ENCODE data around the gene SPATA31C2. TPM values are rescaled to one million over a fixed set of nuclear protein-coding genes. Genes with fewer than 3 reads are reported as not detected.
"Not testable (repeated sequence)": the region's sequence is repeated elsewhere in the genome, so short reads cannot be mapped to it uniquely, and the experiment has no call there.

The SPATA31C2 gene
- polyA plus RNA-seq, 1 donor (not counting 4 experiments of a cell fraction or from before 2014, with no cell fraction given): not detected

DNA sequence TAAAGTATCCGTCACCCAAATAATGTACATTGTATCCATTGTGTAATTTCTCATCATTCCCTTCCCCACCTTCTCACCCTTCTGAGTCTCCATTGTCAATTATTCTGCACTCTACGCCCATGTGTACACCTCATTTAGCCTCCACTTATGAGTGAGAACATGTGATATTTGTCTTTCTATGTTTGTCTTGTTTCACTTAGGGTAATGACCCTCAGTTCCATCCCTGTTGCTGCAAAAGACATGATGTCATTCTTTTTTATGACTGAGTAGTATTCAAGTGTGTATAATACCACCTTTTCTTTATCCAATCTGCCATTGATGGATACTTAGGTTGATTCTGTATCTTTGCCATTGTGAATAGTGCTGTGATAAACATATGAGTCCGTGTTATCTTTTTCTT lies 4.9 kb upstream of the SPATA31C2 start:
- Histone ChIP-seq H2AFZ (ENCODE audit: control insufficient read depth, low read length) (no peak overlapping the region), H3K27me3 (ENCODE audit: control insufficient read depth, extremely low read depth, insufficient read depth, low read length) (peaks cover 2% of the 10 kb centered on the region)
- no peak for FAIRE-seq

DNA sequence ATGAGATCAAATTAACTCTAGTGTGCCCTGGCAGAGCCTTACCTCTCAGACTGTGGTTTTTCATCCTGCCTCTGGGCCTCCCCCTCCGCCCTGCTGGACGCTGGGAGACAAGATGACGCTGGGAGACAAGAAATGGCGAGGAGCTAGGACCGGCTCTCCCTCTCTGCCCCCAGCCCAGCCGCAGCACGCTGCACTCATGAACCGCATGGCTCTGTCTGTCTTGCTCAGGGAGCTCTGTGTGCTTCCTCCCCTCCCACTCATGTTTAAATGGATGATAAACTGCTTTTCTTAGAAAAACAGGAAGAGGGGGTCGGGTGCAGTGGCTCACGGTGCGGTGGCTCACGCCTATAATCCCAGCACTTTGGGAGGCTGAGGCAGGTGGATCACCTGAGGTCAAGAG lies 4.7 kb downstream of the SPATA31C2 start:
- H3K9me1 ChIP-seq (ENCODE audit: control insufficient read depth, extremely low read depth, insufficient read depth, low read length); H3K27ac ChIP-seq (ENCODE audit: control insufficient read depth, insufficient read depth, low read length); FAIRE-seq; H3K36me3 ChIP-seq (ENCODE audit: control insufficient read depth in 2 of 2, extremely low read depth in 1 of 2, insufficient read depth in 2 of 2, low read length in 2 of 2); H3K4me1 ChIP-seq (ENCODE audit: control insufficient read depth, extremely low read depth, insufficient read depth, low read length); H3K79me2 ChIP-seq (ENCODE audit: control insufficient read depth, insufficient read depth, low read length); H3K27me3 ChIP-seq (ENCODE audit: control insufficient read depth, extremely low read depth, insufficient read depth, low read length); H4K20me1 ChIP-seq (ENCODE audit: control insufficient read depth, extremely low read depth, insufficient read depth, low read length); H2AFZ ChIP-seq (ENCODE audit: control insufficient read depth, low read length); dilution Hi-C loops (cut with MboI; ENCODE audit: extremely low pct_ligation_motif_present, low sequenced_read_pairs); H3K4me2 ChIP-seq (ENCODE audit: control insufficient read depth, extremely low read depth, insufficient read depth, low read depth, low read length); H3K9ac ChIP-seq (ENCODE audit: control insufficient read depth, extremely low read depth, insufficient read depth, low read length); H3K9me3 ChIP-seq (ENCODE audit: control insufficient read depth, low read depth, low read length); H3K4me3 ChIP-seq (ENCODE audit: control insufficient read depth in 2 of 3, extremely low read depth in 1 of 3, insufficient read depth in 2 of 3, low read depth in 1 of 3, low read length in 3 of 3); DNase-seq (ENCODE audit: low read depth, low spot score): not testable (repeated sequence)

More for the DNA sequence above, 4.9 kb upstream of the SPATA31C2 start:
- Histone ChIP-seq H3K36me3 (ENCODE audit: control insufficient read depth in 2 of 2, extremely low read depth in 1 of 2, insufficient read depth in 2 of 2, low read length in 2 of 2) (no peaks in the 10 kb centered on the region), H3K9ac (ENCODE audit: control insufficient read depth, extremely low read depth, insufficient read depth, low read length) (no peak overlapping the region), H3K4me1 (ENCODE audit: control insufficient read depth, extremely low read depth, insufficient read depth, low read length) (no peaks in the 10 kb centered on the region), H4K20me1 (ENCODE audit: control insufficient read depth, extremely low read depth, insufficient read depth, low read length) (no peaks in the 10 kb centered on the region), H3K4me2 (ENCODE audit: control insufficient read depth, extremely low read depth, insufficient read depth, low read depth, low read length) (no peak overlapping the region), H3K9me3 (ENCODE audit: control insufficient read depth, low read depth, low read length) (no peaks in the 10 kb centered on the region), H3K4me3 (ENCODE audit: control insufficient read depth in 2 of 3, extremely low read depth in 1 of 3, insufficient read depth in 2 of 3, low read depth in 1 of 3, low read length in 3 of 3) (no peak overlapping the region), H3K9me1 (ENCODE audit: control insufficient read depth, extremely low read depth, insufficient read depth, low read length) (no peaks in the 10 kb centered on the region), H3K27ac (ENCODE audit: control insufficient read depth, insufficient read depth, low read length) (no peak overlapping the region), H3K79me2 (ENCODE audit: control insufficient read depth, insufficient read depth, low read length) (no peaks in the 10 kb centered on the region)
- TF ChIP-seq, protein P1, sequence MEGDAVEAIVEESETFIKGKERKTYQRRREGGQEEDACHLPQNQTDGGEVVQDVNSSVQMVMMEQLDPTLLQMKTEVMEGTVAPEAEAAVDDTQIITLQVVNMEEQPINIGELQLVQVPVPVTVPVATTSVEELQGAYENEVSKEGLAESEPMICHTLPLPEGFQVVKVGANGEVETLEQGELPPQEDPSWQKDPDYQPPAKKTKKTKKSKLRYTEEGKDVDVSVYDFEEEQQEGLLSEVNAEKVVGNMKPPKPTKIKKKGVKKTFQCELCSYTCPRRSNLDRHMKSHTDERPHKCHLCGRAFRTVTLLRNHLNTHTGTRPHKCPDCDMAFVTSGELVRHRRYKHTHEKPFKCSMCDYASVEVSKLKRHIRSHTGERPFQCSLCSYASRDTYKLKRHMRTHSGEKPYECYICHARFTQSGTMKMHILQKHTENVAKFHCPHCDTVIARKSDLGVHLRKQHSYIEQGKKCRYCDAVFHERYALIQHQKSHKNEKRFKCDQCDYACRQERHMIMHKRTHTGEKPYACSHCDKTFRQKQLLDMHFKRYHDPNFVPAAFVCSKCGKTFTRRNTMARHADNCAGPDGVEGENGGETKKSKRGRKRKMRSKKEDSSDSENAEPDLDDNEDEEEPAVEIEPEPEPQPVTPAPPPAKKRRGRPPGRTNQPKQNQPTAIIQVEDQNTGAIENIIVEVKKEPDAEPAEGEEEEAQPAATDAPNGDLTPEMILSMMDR (optimal IDR thresholded peaks at IDR 0.05 in 1 of 3, IDR thresholded peaks at IDR 0.05 in 1 of 3, conservative IDR thresholded peaks at IDR 0.05 in 1 of 3; ENCODE audit: extremely low read depth in 1 of 3, insufficient read depth in 2 of 3, low read length in 3 of 3): no peak
- TF ChIP-seq EZH2 (IDR thresholded peaks at IDR 0.05; ENCODE audit: low read length): no peak
- dilution Hi-C loops (cut with MboI; ENCODE audit: extremely low pct_ligation_motif_present, low sequenced_read_pairs): no loop called here
- DNase-seq (ENCODE audit: low read depth, low spot score): no peak

DNA sequence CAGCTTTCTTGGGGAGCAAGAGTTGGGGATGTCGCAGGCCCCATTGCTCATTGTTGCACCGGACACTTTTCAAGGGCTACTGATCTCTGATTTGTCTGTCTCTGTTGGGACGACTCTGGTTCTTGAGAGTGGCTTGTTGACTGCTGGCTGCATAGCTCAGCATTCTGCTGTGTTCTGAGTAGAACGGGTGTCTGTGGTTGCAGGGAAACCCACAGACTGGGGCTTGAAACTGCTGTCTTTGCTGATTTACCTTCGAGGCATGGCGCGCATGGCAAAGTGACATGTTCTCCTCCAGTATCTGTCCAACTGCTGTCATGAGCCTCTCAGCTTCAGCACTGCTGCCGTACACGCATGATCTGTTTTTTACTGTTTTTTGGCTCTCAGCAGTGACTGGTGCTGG lies 8.7 kb downstream of the SPATA31C2 start:
- H3K9me1 ChIP-seq (ENCODE audit: control insufficient read depth, extremely low read depth, insufficient read depth, low read length); H3K9ac ChIP-seq (ENCODE audit: control insufficient read depth, extremely low read depth, insufficient read depth, low read length); H3K9me3 ChIP-seq (ENCODE audit: control insufficient read depth, low read depth, low read length); DNase-seq (ENCODE audit: low read depth, low spot score); H2AFZ ChIP-seq (ENCODE audit: control insufficient read depth, low read length); H4K20me1 ChIP-seq (ENCODE audit: control insufficient read depth, extremely low read depth, insufficient read depth, low read length); H3K27me3 ChIP-seq (ENCODE audit: control insufficient read depth, extremely low read depth, insufficient read depth, low read length); FAIRE-seq; H3K27ac ChIP-seq (ENCODE audit: control insufficient read depth, insufficient read depth, low read length); H3K36me3 ChIP-seq (ENCODE audit: control insufficient read depth in 2 of 2, extremely low read depth in 1 of 2, insufficient read depth in 2 of 2, low read length in 2 of 2); H3K4me2 ChIP-seq (ENCODE audit: control insufficient read depth, extremely low read depth, insufficient read depth, low read depth, low read length); H3K4me3 ChIP-seq (ENCODE audit: control insufficient read depth in 2 of 3, extremely low read depth in 1 of 3, insufficient read depth in 2 of 3, low read depth in 1 of 3, low read length in 3 of 3); H3K79me2 ChIP-seq (ENCODE audit: control insufficient read depth, insufficient read depth, low read length); H3K4me1 ChIP-seq (ENCODE audit: control insufficient read depth, extremely low read depth, insufficient read depth, low read length); dilution Hi-C loops (cut with MboI; ENCODE audit: extremely low pct_ligation_motif_present, low sequenced_read_pairs): not testable (repeated sequence)

DNA sequence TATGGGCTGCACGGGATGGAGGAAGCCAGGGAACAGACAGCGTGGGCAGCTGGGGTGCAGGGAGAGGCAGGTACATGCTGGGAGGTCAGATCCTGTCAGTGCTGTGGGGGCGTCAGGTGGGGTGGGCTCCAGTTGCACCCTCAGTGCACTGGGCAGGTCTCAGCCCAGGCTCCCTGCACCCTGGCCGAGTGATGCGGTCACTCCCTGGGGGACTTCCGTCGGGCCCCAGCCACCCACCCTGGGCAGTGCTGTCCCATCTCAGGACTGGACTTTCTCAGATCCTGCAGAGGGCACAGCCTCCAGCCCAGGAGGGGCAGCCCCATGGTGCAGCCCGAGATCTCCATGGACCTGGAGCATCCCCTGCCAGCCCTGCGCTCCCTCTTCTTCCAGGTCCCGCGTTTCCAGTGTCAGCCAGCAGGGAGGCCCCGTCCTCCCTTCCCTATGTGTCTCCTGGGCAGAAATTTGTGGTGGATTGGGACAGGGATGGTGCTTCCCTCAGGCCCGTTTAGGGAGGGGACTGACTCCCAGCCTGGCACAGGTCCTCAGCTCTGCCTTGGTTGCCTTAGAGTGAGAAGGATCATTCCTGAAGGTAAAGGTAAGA lies 10.5 kb downstream of the SPATA31C2 start:
- H4K20me1 ChIP-seq (ENCODE audit: control insufficient read depth, extremely low read depth, insufficient read depth, low read length); H2AFZ ChIP-seq (ENCODE audit: control insufficient read depth, low read length); H3K9me1 ChIP-seq (ENCODE audit: control insufficient read depth, extremely low read depth, insufficient read depth, low read length); H3K4me1 ChIP-seq (ENCODE audit: control insufficient read depth, extremely low read depth, insufficient read depth, low read length); FAIRE-seq; H3K4me3 ChIP-seq (ENCODE audit: control insufficient read depth in 2 of 3, extremely low read depth in 1 of 3, insufficient read depth in 2 of 3, low read depth in 1 of 3, low read length in 3 of 3); H3K79me2 ChIP-seq (ENCODE audit: control insufficient read depth, insufficient read depth, low read length); DNase-seq (ENCODE audit: low read depth, low spot score); H3K27me3 ChIP-seq (ENCODE audit: control insufficient read depth, extremely low read depth, insufficient read depth, low read length); H3K9ac ChIP-seq (ENCODE audit: control insufficient read depth, extremely low read depth, insufficient read depth, low read length); H3K27ac ChIP-seq (ENCODE audit: control insufficient read depth, insufficient read depth, low read length); H3K36me3 ChIP-seq (ENCODE audit: control insufficient read depth in 2 of 2, extremely low read depth in 1 of 2, insufficient read depth in 2 of 2, low read length in 2 of 2); H3K9me3 ChIP-seq (ENCODE audit: control insufficient read depth, low read depth, low read length); dilution Hi-C loops (cut with MboI; ENCODE audit: extremely low pct_ligation_motif_present, low sequenced_read_pairs); H3K4me2 ChIP-seq (ENCODE audit: control insufficient read depth, extremely low read depth, insufficient read depth, low read depth, low read length): not testable (repeated sequence)

All from keratinocyte (primary cell).